HCT116 (cell line): ENCODE data around the gene FGFR3.

Source experiments
- CEBPB ChIP-seq: IDR thresholded peaks from 2 replicates; pipeline ENCODE4 v1.6.1; 2012; ENCODE audit warnings: low read depth
- EGR1 ChIP-seq: IDR thresholded peaks from 2 replicates; pipeline ENCODE4 v1.6.1; 2012; ENCODE audit warnings: low read depth
- EZH2 ChIP-seq: fragments of 200-600 bp; sonication (generic); IDR thresholded peaks from 2 replicates; pipeline ENCODE4 v1.6.1; 2017; ENCODE audit warnings: antibody characterized with exemption, mixed run types
- EZH2phosphoT487 ChIP-seq: fragments of 200-600 bp; IDR thresholded peaks from 2 replicates; pipeline ENCODE4 v1.6.1; 2018; ENCODE audit warnings: antibody characterized with exemption, borderline replicate concordance
- JUND ChIP-seq: IDR thresholded peaks from 2 replicates; pipeline ENCODE4 v1.6.1; 2012
- POLR2AphosphoS5 ChIP-seq: IDR thresholded peaks from 2 replicates; pipeline ENCODE4 v1.6.1; 2011; ENCODE audit warnings: mild to moderate bottlenecking, low read depth, low read length, moderate library complexity
- RAD21 ChIP-seq: IDR thresholded peaks from 2 replicates; pipeline ENCODE4 v1.6.1; 2012; ENCODE audit warnings: low read depth, mild to moderate bottlenecking
- SIN3A ChIP-seq: IDR thresholded peaks from 2 replicates; pipeline ENCODE4 v1.6.1; 2012; ENCODE audit warnings: low read depth
- SP1 ChIP-seq: IDR thresholded peaks from 2 replicates; pipeline ENCODE4 v1.6.1; 2012; ENCODE audit warnings: low read depth
- YY1 ChIP-seq: IDR thresholded peaks from 2 replicates; pipeline ENCODE4 v1.6.1; 2011; ENCODE audit warnings: low read length, low read depth, moderate library complexity, mild to moderate bottlenecking; ENCODE audit not compliant: insufficient replicate concordance; ENCODE audit errors: extremely low read depth
- ZFX ChIP-seq: fragments of 450-650 bp; IDR thresholded peaks from 2 replicates; pipeline ENCODE4 v1.6.1; 2017
- TF ChIP-seq, protein P1 (sequence below), 3 experiments: fragments of 200-600 bp in 1 of 3; sonication (generic) in 1 of 3; IDR thresholded peaks in 2 of 3; conservative IDR thresholded peaks in 1 of 3; 2 replicates each; pipeline ENCODE4 v1.5.1; 2012 to 2017; ENCODE audit warnings: low read depth in 2 of 3, low read length in 2 of 3, antibody characterized with exemption in 1 of 3, borderline replicate concordance in 1 of 3, control low read depth in 1 of 3, mild to moderate bottlenecking in 1 of 3, mixed read lengths in 1 of 3, mixed run types in 1 of 3, moderate library complexity in 1 of 3; ENCODE audit not compliant: insufficient read depth in 1 of 3
- TF ChIP-seq, protein P2 (sequence below): IDR thresholded peaks from 2 replicates; pipeline ENCODE4 v1.6.1; 2012
- TF ChIP-seq, protein P3 (sequence below): IDR thresholded peaks from 2 replicates; pipeline ENCODE4 v1.6.1; 2011; ENCODE audit warnings: mild to moderate bottlenecking, low read length, moderate library complexity; ENCODE audit not compliant: insufficient replicate concordance; ENCODE audit errors: extremely low read depth

DNA sequence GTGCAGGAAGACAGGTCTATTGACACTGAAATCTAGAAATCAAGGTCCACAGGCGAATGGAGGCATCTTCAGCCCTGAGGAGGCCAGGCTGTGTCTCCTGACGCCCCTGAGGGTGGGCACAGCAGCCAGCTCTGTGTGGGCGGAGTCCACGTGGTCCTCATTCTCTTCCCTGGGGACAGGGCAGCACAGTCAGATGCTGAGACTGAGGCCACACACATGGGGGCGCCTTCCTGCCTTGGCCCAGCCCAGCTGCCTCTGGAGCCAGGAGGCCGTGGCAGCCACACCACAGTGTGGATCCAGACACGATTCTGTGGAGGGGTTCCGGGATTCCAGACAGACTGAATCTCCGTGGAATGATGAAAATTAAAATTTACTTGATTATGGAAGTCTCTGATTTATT is 20.8 kb downstream of the FGFR3 start:
- TF ChIP-seq, protein P1, sequence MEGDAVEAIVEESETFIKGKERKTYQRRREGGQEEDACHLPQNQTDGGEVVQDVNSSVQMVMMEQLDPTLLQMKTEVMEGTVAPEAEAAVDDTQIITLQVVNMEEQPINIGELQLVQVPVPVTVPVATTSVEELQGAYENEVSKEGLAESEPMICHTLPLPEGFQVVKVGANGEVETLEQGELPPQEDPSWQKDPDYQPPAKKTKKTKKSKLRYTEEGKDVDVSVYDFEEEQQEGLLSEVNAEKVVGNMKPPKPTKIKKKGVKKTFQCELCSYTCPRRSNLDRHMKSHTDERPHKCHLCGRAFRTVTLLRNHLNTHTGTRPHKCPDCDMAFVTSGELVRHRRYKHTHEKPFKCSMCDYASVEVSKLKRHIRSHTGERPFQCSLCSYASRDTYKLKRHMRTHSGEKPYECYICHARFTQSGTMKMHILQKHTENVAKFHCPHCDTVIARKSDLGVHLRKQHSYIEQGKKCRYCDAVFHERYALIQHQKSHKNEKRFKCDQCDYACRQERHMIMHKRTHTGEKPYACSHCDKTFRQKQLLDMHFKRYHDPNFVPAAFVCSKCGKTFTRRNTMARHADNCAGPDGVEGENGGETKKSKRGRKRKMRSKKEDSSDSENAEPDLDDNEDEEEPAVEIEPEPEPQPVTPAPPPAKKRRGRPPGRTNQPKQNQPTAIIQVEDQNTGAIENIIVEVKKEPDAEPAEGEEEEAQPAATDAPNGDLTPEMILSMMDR (IDR thresholded peaks at IDR 0.05 in 2 of 3, conservative IDR thresholded peaks at IDR 0.05 in 1 of 3; ENCODE audit: borderline replicate concordance in 1 of 3, insufficient read depth in 1 of 3, low read depth in 2 of 3, low read length in 2 of 3) = peak; percentile 14 to 32 (median 19); a peak in 4 of 6 replicates
- TF ChIP-seq SIN3A (no peak), POLR2AphosphoS5 (no peak), EZH2phosphoT487 (no peak), EZH2 (no peak), RAD21 (peak; percentile 38; the same call in 1 of the 2 replicates), SP1 (no peak), JUND (no peak), EGR1 (no peak), YY1 (no peak), ZFX (no peak), CEBPB (no peak)
- TF ChIP-seq, protein P2, sequence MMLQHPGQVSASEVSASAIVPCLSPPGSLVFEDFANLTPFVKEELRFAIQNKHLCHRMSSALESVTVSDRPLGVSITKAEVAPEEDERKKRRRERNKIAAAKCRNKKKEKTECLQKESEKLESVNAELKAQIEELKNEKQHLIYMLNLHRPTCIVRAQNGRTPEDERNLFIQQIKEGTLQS = no peak
- TF ChIP-seq, protein P3, sequence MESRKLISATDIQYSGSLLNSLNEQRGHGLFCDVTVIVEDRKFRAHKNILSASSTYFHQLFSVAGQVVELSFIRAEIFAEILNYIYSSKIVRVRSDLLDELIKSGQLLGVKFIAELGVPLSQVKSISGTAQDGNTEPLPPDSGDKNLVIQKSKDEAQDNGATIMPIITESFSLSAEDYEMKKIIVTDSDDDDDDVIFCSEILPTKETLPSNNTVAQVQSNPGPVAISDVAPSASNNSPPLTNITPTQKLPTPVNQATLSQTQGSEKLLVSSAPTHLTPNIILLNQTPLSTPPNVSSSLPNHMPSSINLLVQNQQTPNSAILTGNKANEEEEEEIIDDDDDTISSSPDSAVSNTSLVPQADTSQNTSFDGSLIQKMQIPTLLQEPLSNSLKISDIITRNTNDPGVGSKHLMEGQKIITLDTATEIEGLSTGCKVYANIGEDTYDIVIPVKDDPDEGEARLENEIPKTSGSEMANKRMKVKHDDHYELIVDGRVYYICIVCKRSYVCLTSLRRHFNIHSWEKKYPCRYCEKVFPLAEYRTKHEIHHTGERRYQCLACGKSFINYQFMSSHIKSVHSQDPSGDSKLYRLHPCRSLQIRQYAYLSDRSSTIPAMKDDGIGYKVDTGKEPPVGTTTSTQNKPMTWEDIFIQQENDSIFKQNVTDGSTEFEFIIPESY = no peak
